Amygdala (tissue), 56 donors: Measurements from ENCODE around the gene MFSD6.

Experiments used
- DNase-seq, 56 donors: peaks; one replicate each; lab custom pipeline; 2025; lab: John Stamatoyannopoulos, UW

The MFSD6 gene

GRCh38 chr2:190547886-190548285 is 139.7 kb downstream of the MFSD6 start:
- no peak for DNase-seq

GRCh38 chr2:190550137-190550536 is 142.0 kb downstream of the MFSD6 start:
- DNase-seq = no peak
